DOHH2 (cell line): ENCODE measurements around the gene FREM2.

Experiments
- H3F3A ChIP-seq: fragments of 200-600 bp; sonication (generic), shearing (Covaris generic); 2 replicates; pipeline ENCODE4 v1.6.0; 2016; ENCODE audit warnings: antibody characterized with exemption, mild to moderate bottlenecking; ENCODE audit not compliant: control insufficient read depth, insufficient read depth
- H3K27ac ChIP-seq: fragments of 200-600 bp; sonication (generic); 2 replicates; pipeline ENCODE4 v1.5.1; 2014; ENCODE audit warnings: low read depth, mild to moderate bottlenecking, low read length, moderate library complexity
- H3K27me3 ChIP-seq: fragments of 200-600 bp; sonication (generic); 2 replicates; pipeline ENCODE4 v1.6.1; 2014; ENCODE audit warnings: mild to moderate bottlenecking, low read length, mixed read lengths; ENCODE audit not compliant: control insufficient read depth
- H3K36me3 ChIP-seq: fragments of 200-600 bp; sonication (generic); 2 replicates; pipeline ENCODE4 v1.6.1; 2014; ENCODE audit warnings: mild to moderate bottlenecking, low read length, moderate library complexity, mixed read lengths; ENCODE audit not compliant: control insufficient read depth
- H3K4me1 ChIP-seq: fragments of 200-600 bp; sonication (generic); 2 replicates; pipeline ENCODE4 v1.6.1; 2014; ENCODE audit warnings: mild to moderate bottlenecking, low read length, mixed read lengths; ENCODE audit not compliant: control insufficient read depth
- H3K4me2 ChIP-seq: fragments of 200-600 bp; sonication (generic); 2 replicates; pipeline ENCODE4 v1.6.0; 2014; ENCODE audit warnings: mild to moderate bottlenecking, low read length, moderate library complexity
- H3K4me3 ChIP-seq: fragments of 200-600 bp; sonication (generic); 2 replicates; pipeline ENCODE4 v1.5.1; 2014; ENCODE audit warnings: mild to moderate bottlenecking, low read length, mixed read lengths
- H3K79me2 ChIP-seq: fragments of 200-600 bp; sonication (generic); 2 replicates; pipeline ENCODE4 v1.6.1; 2014; ENCODE audit warnings: mild to moderate bottlenecking, low read length, mixed read lengths; ENCODE audit not compliant: control insufficient read depth
- H3K9me2 ChIP-seq: fragments of 200-600 bp; sonication (generic); replicated peaks from 2 replicates; pipeline ENCODE4 v1.6.1; 2014; ENCODE audit warnings: mild to moderate bottlenecking, low read length, mixed read lengths; ENCODE audit not compliant: control insufficient read depth
- H3K9me3 ChIP-seq: fragments of 200-600 bp; sonication (generic); 2 replicates; pipeline ENCODE4 v1.6.1; 2014; ENCODE audit warnings: antibody characterized with exemption, low read length, mixed read lengths; ENCODE audit not compliant: control insufficient read depth, insufficient read depth
- H4K20me1 ChIP-seq: fragments of 200-600 bp; sonication (generic); 2 replicates; pipeline ENCODE4 v1.6.0; 2014; ENCODE audit warnings: low read depth, mild to moderate bottlenecking, antibody characterized with exemption, low read length, moderate library complexity; ENCODE audit not compliant: control insufficient read depth, insufficient read depth
- EZH2phosphoT487 ChIP-seq: fragments of 200-600 bp; sonication (generic); IDR thresholded peaks from 2 replicates; pipeline ENCODE4 v1.6.1; 2017; ENCODE audit warnings: borderline replicate concordance, mild to moderate bottlenecking, antibody characterized with exemption, low read length, moderate library complexity, mixed read lengths
- TF ChIP-seq, protein P1 (sequence below): fragments of 200-600 bp; sonication (generic); IDR thresholded peaks from one replicate; pipeline ENCODE4 v1.5.1; 2014; ENCODE audit warnings: antibody characterized with exemption, mild to moderate bottlenecking, low read depth, low read length; ENCODE audit not compliant: poor library complexity, severe bottlenecking

Gene FREM2

DNA sequence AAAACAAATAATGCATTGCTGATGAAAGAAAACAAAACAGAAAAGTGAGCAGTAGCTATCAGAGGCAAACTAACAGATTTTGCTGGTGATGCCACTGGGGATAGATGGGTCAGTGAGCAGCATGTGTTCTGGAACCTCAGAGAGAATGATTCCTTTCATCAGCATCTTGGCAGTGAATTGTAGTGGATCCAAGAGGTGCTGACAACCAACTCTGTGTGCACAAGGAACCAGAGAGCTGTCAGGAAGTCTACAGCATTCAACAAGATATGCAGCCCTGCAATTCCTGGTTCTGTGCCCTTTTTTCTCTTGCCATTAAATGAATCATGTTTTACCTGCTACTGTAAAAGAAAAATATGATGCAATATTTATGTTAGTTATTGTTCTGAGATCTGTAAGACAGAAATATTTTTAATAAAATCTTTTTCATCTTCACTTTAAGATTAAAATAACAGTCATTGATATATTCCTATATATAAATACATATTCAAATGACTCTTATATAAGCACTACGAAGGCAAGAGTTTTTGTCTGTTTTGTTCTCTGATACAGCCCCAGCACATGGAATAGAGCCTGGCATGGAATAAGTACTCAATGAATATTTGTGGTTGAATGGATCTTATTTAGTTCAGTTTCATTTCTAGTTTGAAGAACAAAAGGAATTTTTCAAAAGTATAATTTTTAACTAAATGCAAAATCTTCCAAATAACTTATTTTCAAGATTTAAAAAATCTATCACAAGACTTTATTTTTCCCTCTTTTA is 80.8 kb downstream of the FREM2 start:
- H3K4me3 ChIP-seq: no peak overlapping the region
- H3F3A ChIP-seq: no peaks in the 10 kb centered on the region
- TF ChIP-seq, protein P1, sequence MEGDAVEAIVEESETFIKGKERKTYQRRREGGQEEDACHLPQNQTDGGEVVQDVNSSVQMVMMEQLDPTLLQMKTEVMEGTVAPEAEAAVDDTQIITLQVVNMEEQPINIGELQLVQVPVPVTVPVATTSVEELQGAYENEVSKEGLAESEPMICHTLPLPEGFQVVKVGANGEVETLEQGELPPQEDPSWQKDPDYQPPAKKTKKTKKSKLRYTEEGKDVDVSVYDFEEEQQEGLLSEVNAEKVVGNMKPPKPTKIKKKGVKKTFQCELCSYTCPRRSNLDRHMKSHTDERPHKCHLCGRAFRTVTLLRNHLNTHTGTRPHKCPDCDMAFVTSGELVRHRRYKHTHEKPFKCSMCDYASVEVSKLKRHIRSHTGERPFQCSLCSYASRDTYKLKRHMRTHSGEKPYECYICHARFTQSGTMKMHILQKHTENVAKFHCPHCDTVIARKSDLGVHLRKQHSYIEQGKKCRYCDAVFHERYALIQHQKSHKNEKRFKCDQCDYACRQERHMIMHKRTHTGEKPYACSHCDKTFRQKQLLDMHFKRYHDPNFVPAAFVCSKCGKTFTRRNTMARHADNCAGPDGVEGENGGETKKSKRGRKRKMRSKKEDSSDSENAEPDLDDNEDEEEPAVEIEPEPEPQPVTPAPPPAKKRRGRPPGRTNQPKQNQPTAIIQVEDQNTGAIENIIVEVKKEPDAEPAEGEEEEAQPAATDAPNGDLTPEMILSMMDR: no peak
- no peak for TF ChIP-seq EZH2phosphoT487
- H3K4me2 ChIP-seq: no peak overlapping the region
- no peaks in the 10 kb centered on the region for H3K9me2 ChIP-seq
- H3K4me1 ChIP-seq: no peaks in the 10 kb centered on the region
- no peaks in the 10 kb centered on the region for H3K79me2 ChIP-seq
- no peaks in the 10 kb centered on the region for H3K27me3 ChIP-seq
- no peaks in the 10 kb centered on the region for H3K36me3 ChIP-seq
- no peaks in the 10 kb centered on the region for H4K20me1 ChIP-seq
- no peaks in the 10 kb centered on the region for H3K9me3 ChIP-seq
- H3K27ac ChIP-seq: no peak overlapping the region

- TF ChIP-seq, protein P1: no peak
- TF ChIP-seq EZH2phosphoT487: no peak
- Histone ChIP-seq H4K20me1 (no peaks in the 10 kb centered on the region), H3F3A (no peaks in the 10 kb centered on the region), H3K9me2 (no peaks in the 10 kb centered on the region), H3K4me2 (no peak overlapping the region), H3K9me3 (no peaks in the 10 kb centered on the region), H3K27ac (no peak overlapping the region), H3K79me2 (no peaks in the 10 kb centered on the region), H3K27me3 (no peaks in the 10 kb centered on the region), H3K4me3 (no peak overlapping the region), H3K36me3 (no peaks in the 10 kb centered on the region), H3K4me1 (no peaks in the 10 kb centered on the region)
These were observed 82.6 kb downstream of the FREM2 start for GRCh38 chr13:38769526-38769925.

DNA sequence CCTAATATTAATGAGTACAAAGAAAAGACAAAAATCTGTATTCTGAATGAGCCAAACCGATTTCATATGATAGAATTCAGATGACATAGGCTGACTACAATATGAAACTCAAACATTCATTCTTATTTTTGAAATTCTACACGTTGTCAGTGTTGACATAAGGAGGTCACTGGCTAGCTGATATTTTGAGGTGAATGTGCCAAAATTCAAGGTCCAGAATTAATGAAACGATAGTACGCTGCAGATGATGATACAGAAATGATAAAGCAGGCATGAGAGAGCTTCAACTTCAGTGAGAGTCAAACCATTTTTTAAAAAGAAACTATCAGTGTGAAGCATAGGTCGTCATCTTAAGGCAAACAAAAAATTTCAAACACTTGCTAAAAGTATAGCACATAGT is 88.2 kb downstream of the FREM2 start:
- no peaks in the 10 kb centered on the region for H4K20me1 ChIP-seq
- no peaks in the 10 kb centered on the region for H3K9me3 ChIP-seq
- no peak overlapping the region for H3K27ac ChIP-seq
- no peak overlapping the region for H3K4me2 ChIP-seq
- TF ChIP-seq, protein P1: no peak
- TF ChIP-seq EZH2phosphoT487: no peak
- H3K36me3 ChIP-seq: no peaks in the 10 kb centered on the region
- H3K4me3 ChIP-seq: no peak overlapping the region
- no peaks in the 10 kb centered on the region for H3F3A ChIP-seq
- H3K79me2 ChIP-seq: no peaks in the 10 kb centered on the region
- no peaks in the 10 kb centered on the region for H3K4me1 ChIP-seq
- no peaks in the 10 kb centered on the region for H3K9me2 ChIP-seq
- no peaks in the 10 kb centered on the region for H3K27me3 ChIP-seq
